DOHH2 (cell line): ENCODE data around the gene KMT5C.

Experiments
- H3F3A ChIP-seq: fragments of 200-600 bp; sonication (generic), shearing (Covaris generic); 2 replicates; pipeline ENCODE4 v1.6.0; 2016; ENCODE audit warnings: antibody characterized with exemption, mild to moderate bottlenecking; ENCODE audit not compliant: control insufficient read depth, insufficient read depth
- H3K27ac ChIP-seq: fragments of 200-600 bp; sonication (generic); 2 replicates; pipeline ENCODE4 v1.5.1; 2014; ENCODE audit warnings: low read depth, mild to moderate bottlenecking, low read length, moderate library complexity
- H3K27me3 ChIP-seq: fragments of 200-600 bp; sonication (generic); 2 replicates; pipeline ENCODE4 v1.6.1; 2014; ENCODE audit warnings: mild to moderate bottlenecking, low read length, mixed read lengths; ENCODE audit not compliant: control insufficient read depth
- H3K36me3 ChIP-seq: fragments of 200-600 bp; sonication (generic); 2 replicates; pipeline ENCODE4 v1.6.1; 2014; ENCODE audit warnings: mild to moderate bottlenecking, low read length, moderate library complexity, mixed read lengths; ENCODE audit not compliant: control insufficient read depth
- H3K4me1 ChIP-seq: fragments of 200-600 bp; sonication (generic); 2 replicates; pipeline ENCODE4 v1.6.1; 2014; ENCODE audit warnings: mild to moderate bottlenecking, low read length, mixed read lengths; ENCODE audit not compliant: control insufficient read depth
- H3K4me2 ChIP-seq: fragments of 200-600 bp; sonication (generic); 2 replicates; pipeline ENCODE4 v1.6.0; 2014; ENCODE audit warnings: mild to moderate bottlenecking, low read length, moderate library complexity
- H3K4me3 ChIP-seq: fragments of 200-600 bp; sonication (generic); 2 replicates; pipeline ENCODE4 v1.5.1; 2014; ENCODE audit warnings: mild to moderate bottlenecking, low read length, mixed read lengths
- H3K79me2 ChIP-seq: fragments of 200-600 bp; sonication (generic); 2 replicates; pipeline ENCODE4 v1.6.1; 2014; ENCODE audit warnings: mild to moderate bottlenecking, low read length, mixed read lengths; ENCODE audit not compliant: control insufficient read depth
- H3K9me2 ChIP-seq: fragments of 200-600 bp; sonication (generic); replicated peaks from 2 replicates; pipeline ENCODE4 v1.6.1; 2014; ENCODE audit warnings: mild to moderate bottlenecking, low read length, mixed read lengths; ENCODE audit not compliant: control insufficient read depth
- H3K9me3 ChIP-seq: fragments of 200-600 bp; sonication (generic); 2 replicates; pipeline ENCODE4 v1.6.1; 2014; ENCODE audit warnings: antibody characterized with exemption, low read length, mixed read lengths; ENCODE audit not compliant: control insufficient read depth, insufficient read depth
- H4K20me1 ChIP-seq: fragments of 200-600 bp; sonication (generic); 2 replicates; pipeline ENCODE4 v1.6.0; 2014; ENCODE audit warnings: low read depth, mild to moderate bottlenecking, antibody characterized with exemption, low read length, moderate library complexity; ENCODE audit not compliant: control insufficient read depth, insufficient read depth
- EZH2phosphoT487 ChIP-seq: fragments of 200-600 bp; sonication (generic); IDR thresholded peaks from 2 replicates; pipeline ENCODE4 v1.6.1; 2017; ENCODE audit warnings: borderline replicate concordance, mild to moderate bottlenecking, antibody characterized with exemption, low read length, moderate library complexity, mixed read lengths
- TF ChIP-seq, protein P1 (sequence below): fragments of 200-600 bp; sonication (generic); IDR thresholded peaks from one replicate; pipeline ENCODE4 v1.5.1; 2014; ENCODE audit warnings: antibody characterized with exemption, mild to moderate bottlenecking, low read depth, low read length; ENCODE audit not compliant: poor library complexity, severe bottlenecking

Gene KMT5C

DNA sequence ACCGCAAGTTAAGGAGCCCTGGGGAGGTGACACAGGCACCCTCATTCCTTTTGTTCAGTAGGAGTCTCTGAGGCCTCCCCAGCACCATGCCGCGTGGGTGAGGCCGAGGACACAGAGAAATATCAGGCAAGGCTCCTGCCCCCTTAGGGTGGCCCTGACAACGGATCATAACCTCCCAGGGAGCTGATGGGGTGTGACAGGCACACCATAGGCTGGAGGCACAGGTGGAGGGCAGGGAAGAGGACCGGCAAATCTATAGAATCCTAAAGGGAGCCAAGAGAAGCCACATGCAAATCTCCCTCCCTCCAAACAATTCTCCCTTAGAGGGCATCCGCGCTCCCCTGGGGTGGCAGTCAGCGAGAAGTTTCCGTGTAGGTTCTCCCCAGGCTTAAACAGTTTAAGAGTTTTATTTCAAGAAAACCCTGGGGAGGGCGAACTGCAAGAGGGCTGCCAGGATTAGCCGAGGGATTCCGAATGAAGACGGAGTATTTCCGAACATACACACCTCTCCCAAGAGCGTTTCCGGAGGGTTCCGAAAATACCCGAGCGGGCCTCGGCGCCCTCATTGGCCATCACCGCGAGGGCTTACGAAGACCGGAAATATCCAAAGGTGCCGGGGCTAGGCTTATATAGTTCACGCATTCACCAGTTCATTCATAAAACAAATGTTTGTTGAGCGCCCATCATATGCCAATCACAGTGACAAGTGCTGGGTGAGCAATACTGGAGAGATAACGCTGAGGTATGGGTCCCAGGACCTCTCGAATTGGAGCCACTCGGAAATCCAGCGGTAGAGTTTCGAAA lies 45.4 kb downstream of the KMT5C start:
- H3F3A ChIP-seq: peaks cover 50% of the 10 kb centered on the region
- peaks cover 3% of the 10 kb centered on the region; the same call in 1 of the 2 replicates for H3K27me3 ChIP-seq
- H3K4me2 ChIP-seq: peak overlapping the region; percentile 99
- TF ChIP-seq, protein P1, sequence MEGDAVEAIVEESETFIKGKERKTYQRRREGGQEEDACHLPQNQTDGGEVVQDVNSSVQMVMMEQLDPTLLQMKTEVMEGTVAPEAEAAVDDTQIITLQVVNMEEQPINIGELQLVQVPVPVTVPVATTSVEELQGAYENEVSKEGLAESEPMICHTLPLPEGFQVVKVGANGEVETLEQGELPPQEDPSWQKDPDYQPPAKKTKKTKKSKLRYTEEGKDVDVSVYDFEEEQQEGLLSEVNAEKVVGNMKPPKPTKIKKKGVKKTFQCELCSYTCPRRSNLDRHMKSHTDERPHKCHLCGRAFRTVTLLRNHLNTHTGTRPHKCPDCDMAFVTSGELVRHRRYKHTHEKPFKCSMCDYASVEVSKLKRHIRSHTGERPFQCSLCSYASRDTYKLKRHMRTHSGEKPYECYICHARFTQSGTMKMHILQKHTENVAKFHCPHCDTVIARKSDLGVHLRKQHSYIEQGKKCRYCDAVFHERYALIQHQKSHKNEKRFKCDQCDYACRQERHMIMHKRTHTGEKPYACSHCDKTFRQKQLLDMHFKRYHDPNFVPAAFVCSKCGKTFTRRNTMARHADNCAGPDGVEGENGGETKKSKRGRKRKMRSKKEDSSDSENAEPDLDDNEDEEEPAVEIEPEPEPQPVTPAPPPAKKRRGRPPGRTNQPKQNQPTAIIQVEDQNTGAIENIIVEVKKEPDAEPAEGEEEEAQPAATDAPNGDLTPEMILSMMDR: no peak
- TF ChIP-seq EZH2phosphoT487: no peak
- peaks cover 60% of the 10 kb centered on the region for H3K79me2 ChIP-seq
- peak overlapping the region; percentile 97 for H3K27ac ChIP-seq
- H3K36me3 ChIP-seq: peaks cover 52% of the 10 kb centered on the region
- H4K20me1 ChIP-seq: peaks cover 30% of the 10 kb centered on the region
- H3K9me2 ChIP-seq: no peaks in the 10 kb centered on the region
- no peaks in the 10 kb centered on the region for H3K9me3 ChIP-seq
- peak overlapping the region; percentile 99 for H3K4me3 ChIP-seq
- peaks cover 57% of the 10 kb centered on the region for H3K4me1 ChIP-seq

DNA sequence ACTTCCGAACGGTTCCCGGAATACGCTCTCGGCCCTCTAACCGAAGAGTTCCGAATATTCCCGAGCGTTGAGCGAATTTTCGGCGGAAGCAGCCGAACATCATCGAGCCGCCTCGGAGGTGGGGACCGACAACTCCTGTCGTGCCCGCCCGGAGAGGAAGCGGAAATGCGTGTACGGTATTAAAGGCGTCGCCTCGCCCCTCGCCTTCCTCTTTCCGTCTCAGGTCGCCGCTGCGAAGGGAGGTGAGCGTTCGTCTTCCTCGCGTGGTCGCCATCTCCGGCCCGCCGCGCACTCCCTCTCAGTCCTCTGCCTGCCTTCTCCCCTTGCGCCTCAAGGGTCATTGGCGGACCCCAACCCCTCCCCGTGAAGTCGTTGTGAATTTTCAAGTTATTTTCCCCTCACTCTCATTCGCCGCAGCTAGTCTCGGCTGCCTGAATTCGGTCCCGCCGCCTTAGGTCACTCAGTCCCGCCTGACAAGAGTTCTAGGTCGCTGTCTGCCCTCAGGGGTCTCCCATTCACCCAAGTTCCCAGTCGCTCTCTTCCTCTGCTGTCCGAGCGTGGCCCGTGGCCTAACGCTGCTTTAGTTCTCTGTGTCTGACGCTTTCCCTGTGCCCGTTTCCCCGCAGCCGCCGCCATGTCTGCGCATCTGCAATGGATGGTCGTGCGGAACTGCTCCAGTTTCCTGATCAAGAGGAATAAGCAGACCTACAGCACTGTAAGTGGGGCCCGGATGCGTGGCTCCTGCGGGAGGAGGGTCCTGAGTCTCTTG lies 46.2 kb downstream of the KMT5C start, which contains the start of gene RPL28:
RPL28 (plus strand) TSS at position 209 of the 769 bp plus-strand sequence; CDS start at position 635, 426 bp downstream.
- H3K9me2 ChIP-seq: no peaks in the 10 kb centered on the region
- peak within 1 kb of the TSS; percentile 97 for H3K27ac ChIP-seq
- peaks cover 60% of the 10 kb centered on the region for H3K79me2 ChIP-seq
- TF ChIP-seq EZH2phosphoT487: no peak
- TF ChIP-seq, protein P1: no peak
- H3K4me1 ChIP-seq: peaks cover 63% of the 10 kb centered on the region
- peaks cover 3% of the 10 kb centered on the region; the same call in 1 of the 2 replicates for H3K27me3 ChIP-seq
- H4K20me1 ChIP-seq: peaks cover 34% of the 10 kb centered on the region
- H3K4me2 ChIP-seq: peak within 1 kb of the TSS; percentile 99
- H3K9me3 ChIP-seq: no peaks in the 10 kb centered on the region
- peak within 1 kb of the TSS; percentile 99 for H3K4me3 ChIP-seq
- H3K36me3 ChIP-seq: peaks cover 54% of the 10 kb centered on the region
- peaks cover 58% of the 10 kb centered on the region for H3F3A ChIP-seq

DNA sequence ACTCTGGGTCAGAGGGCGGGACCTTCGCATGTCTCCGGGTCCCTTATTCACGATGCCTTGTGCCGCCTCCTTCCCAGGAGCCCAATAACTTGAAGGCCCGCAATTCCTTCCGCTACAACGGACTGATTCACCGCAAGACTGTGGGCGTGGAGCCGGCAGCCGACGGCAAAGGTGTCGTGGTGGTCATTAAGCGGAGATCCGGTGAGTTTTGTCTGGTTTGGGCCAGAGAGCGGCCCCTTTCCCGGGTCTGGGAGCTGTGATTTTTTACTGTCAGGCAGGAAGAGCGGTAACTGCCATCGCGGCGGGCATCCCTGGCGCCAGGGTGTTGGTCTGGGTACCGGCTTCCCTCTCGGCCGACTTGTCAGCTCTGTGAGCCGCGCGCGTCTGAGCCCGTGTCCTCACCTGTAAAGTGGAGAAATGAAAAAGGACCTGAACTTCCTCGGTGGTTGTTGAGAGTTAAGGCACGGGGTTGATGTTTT lies 46.9 kb downstream of the KMT5C start:
- no peaks in the 10 kb centered on the region for H3K9me2 ChIP-seq

More for the DNA sequence above, 46.9 kb downstream of the KMT5C start:
- Histone ChIP-seq H3K27me3 (peaks cover 3% of the 10 kb centered on the region; the same call in 1 of the 2 replicates), H3K79me2 (peaks cover 58% of the 10 kb centered on the region), H3F3A (peaks cover 64% of the 10 kb centered on the region), H3K9me3 (no peaks in the 10 kb centered on the region), H3K27ac (peak overlapping the region; percentile 97), H3K4me2 (peak overlapping the region; percentile 99), H3K36me3 (peaks cover 54% of the 10 kb centered on the region), H3K4me3 (peak overlapping the region; percentile 99), H3K4me1 (peaks cover 67% of the 10 kb centered on the region), H4K20me1 (peaks cover 36% of the 10 kb centered on the region)
- TF ChIP-seq, protein P1: no peak
- no peak for TF ChIP-seq EZH2phosphoT487
